Stimulated activated CD4-positive, alpha-beta T cell treated with anti-CD3 and anti-CD28 coated beads, Interleukin-1b, Interleukin-23, amount 100 ng/mL, for 4 hours (primary cell): ENCODE data around the gene KDM4B.

Experiments
- DNase-seq, 2 donors: peaks; one replicate each; pipeline ENCODE4 v3.0.0-alpha.2; 2020; ENCODE audit warnings: low read depth in 2 of 2

Gene KDM4B

DNA sequence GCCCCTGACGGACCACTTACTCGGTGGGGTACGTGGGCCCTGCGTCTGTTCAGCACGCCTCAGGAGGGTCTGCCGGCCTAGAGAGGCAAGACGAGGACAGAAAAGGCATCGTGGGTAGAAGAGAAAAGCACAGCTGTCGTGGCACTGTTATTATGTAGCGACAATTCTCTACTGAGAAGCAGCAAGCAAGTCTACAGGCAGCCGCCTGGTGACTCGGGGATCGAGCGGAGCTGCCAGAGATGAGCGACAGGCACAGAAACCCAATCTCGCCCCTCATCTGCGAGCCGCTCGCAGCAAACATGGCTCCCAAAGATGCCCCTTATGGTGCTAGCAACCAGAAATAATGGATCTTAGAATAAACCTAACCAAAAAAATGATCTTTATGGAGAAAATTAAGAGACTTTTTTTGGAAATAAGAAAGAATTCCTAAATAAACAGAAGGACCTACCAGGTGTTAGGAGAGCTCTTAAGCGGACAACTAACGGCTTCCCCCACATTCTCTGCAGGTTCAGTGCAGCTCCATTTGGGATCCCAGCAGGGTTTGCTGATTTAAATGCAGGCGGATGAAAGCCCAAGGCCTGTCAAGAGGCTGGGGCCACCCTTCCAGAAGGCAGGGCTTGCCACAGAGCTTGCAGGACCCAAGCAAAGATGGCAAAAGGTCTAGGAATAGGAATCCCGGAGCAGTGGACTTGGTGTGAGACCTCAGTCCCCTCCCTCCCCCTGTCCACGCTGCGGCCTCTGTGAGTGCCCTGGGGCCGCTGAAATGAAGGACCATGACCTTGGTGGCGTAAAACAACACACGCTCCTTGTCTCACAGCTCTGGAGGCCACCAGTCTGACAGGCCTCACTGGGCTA lies 152.6 kb downstream of the KDM4B start:
- DNase-seq = no peak

DNA sequence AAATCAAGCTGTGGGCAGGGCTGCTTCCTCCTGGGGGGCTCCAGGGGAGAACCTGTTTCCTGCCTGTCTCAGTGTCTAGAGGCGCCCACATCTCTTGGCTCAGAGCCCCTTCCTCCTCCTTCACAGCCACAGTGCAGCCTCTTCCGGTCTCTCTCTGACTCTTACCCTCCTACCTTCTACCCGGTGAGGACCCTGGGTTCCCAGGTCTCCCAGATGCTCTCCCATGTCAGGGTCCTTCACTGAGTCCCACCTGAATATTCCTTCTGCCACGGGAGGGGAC lies 153.1 kb downstream of the KDM4B start:
- DNase-seq = no peak

DNA sequence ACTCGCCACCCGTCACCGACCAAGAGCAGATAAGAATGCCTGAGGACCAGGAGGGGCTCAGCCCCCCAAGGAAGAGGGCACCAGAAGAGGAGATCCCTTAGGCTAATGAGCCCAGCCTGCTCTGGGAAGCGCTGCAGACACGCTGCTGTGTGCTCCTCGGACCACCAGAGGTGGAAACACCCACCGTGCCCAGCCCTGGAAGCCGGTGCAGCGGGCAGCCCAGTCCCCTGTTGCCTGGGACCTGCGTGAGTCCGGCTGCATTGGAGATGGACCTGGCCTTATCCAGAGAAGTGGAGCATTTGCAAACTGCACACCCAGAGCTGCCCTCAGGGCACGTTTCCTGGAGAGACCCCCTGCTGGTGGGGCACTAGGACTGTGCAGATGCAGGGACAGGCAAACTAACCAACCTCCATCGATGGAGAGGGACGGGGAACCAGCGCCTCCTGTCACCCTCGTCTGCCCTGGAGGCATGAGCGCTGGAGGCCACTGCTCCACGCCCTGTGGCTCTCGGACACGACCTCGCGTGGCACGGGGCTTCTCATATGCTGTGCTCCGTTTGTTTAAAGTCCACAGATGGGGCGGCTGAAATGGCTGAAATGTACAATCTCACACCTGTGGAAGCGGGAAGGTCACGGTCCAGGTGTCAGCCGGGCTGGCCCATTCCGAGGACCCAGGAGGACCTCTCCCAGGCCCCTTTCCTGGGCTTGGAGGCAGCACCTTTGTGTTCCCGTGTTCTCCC lies 153.9 kb downstream of the KDM4B start:
- no peak for DNase-seq

DNA sequence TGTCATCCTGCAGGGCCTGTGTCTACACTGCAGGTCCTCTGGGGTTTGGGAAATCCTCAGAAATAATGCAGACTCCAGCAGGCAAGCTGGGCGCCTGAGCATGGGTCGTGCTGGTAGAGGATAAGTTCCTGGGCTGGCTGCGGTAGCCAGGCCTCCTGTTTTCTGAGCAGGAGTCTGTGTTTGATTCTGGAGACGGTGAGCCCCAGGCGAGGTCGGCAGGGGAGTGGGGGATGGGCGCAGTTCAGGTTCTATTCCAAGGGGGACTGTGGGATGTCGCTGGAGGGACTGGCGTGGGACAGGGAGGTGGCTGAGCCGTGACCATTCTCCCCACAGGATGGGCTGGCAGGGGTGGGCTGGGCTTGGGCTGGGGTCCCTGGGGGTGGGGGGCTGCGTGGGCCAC lies 154.7 kb downstream of the KDM4B start:
- DNase-seq = no peak

DNA sequence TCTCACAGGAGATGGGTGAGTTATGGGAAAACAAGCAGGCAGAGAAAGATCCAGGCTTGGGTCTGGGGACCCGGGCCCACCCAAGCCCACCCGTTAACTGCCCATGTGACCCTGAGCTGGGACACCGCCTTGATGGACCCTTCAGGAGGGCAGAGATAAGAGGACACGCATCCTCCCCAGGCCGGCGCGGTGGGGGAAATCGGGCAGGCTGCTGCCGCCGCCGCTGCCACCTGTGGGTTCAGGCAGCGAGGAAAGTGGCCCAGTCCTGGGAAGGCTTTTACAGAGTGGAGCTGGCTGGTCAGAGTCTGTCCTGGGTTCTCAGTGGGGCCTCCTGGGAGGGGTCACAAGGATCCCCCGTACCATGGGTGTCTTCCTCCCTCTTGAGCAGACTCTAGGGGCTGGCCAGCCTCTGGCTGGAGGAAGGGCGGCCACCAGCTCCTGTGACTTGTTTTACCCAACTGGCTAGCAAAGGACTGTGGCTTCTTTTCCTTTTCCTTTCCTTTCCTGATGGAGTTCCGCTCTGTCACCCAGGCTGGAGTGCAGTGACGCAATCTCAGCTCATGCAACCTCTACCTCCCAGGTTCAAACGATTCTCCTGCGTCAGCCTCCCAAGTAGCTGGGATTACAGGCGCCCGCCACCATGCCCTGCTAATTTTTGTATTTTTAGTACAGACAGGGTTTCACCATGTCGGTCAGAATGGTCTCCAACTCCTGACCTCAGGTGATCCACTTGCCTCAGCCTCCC lies 155.4 kb downstream of the KDM4B start:
- DNase-seq = no peak

DNA sequence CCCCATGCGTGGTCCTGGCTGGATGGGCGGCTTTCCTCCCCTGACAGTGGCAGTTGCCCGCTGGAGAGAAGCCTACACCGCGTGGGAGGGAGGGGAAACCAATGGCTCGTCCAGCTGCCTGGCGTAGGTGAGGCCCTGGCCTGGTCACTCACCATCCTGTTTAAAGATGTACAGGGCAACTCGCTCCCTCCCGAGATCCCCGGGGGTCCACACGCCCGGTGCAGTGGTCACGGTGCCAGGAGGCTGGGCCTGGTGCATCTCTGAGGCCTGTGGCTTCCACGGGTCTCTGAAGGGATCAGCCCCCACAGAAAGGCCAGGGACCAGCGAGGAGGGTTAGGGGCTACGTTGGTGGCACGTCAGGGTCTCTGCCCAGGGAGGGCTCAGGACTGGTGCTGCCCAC lies 156.5 kb downstream of the KDM4B start:
- DNase-seq = no peak

DNA sequence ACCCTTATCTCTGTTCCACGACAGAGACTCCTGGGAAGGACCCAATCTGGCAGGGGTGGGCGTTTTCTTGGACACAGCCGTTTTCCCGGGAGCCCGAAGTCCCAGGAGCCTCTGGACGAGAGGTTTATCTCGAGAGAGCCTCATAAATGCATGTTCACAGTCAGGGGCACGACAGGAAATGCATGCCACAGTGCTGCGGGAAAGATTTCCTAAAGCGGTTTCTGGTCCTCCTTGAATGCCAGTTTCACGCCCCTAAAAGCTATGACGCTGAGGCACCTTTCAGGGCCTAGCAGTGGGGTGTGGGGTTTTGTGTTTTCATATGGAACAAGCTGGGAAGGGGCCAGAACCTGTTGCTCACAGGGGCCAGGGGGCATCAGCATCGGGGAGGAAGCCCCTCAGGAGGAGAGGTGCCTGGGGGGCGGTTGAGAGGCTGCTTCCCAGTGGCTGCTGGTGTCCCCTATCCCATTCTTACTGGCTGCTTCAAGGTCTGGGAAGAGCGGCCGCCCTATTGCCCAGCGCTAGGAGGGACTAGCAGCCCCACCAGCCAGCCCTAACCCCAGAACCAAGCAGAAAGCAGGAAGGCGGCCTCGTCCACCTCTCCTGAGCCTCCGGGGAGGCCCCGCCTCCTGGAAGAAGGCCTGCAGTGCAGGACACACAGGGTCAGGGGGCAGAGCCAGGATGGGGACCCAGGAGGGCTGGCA lies 157.0 kb downstream of the KDM4B start:
- no peak for DNase-seq

DNA sequence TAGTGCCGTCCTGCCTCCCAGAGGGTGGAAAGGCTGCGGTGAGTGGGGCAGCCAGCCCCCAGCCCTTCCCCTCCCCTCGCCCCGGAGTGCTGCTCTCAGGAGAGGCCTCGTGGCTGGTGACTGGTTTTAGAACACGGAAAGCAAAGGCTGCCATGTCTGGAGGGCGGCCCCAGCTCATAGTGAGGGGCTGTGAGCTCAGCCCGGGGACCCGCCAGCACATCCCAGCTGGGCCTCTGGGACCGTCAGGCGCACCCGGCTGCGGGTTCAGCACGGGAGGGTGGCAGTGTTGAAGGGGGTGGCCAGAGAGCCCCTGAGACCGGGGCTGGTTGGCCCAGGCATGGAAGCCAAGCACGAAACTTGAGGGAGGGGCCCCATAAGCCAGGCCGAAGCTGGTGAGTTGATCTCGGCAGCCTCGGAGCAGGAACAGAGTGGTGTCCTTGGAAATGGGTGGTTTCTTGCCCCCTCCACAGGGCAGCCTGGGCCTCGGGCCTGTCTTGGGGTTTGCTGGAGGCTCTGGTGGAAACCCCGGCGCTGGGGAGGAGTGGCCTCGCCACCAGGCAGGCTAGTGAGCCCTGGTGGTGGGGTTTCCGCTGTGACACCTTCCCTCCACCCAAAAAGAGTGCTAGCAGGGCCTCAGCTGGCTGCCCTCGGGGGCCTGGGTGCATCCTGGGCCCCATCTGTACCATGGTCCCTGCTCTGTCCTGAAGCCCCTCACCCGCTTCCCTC lies 157.7 kb downstream of the KDM4B start:
- DNase-seq = no peak

DNA sequence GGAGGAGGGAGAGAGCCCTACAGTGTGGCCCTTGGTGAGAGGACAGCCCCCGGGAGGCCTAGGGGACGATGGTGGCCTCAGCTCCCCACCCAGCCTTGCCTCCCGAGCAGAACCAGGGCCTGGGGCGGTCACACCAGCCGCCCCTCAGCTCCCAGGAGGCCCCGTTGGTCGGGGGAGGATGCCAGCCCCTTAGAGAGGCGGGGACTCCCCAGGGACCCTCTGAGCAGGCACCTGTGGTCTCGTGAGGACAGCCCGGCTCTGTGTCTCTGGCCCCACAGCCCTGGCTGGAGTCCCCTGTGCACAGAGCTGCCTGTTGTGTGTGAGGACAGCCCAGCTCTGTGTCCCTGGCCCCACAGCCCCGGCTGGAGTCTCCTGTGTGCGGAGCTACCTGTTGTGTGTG lies 158.8 kb downstream of the KDM4B start:
- DNase-seq = no peak

DNA sequence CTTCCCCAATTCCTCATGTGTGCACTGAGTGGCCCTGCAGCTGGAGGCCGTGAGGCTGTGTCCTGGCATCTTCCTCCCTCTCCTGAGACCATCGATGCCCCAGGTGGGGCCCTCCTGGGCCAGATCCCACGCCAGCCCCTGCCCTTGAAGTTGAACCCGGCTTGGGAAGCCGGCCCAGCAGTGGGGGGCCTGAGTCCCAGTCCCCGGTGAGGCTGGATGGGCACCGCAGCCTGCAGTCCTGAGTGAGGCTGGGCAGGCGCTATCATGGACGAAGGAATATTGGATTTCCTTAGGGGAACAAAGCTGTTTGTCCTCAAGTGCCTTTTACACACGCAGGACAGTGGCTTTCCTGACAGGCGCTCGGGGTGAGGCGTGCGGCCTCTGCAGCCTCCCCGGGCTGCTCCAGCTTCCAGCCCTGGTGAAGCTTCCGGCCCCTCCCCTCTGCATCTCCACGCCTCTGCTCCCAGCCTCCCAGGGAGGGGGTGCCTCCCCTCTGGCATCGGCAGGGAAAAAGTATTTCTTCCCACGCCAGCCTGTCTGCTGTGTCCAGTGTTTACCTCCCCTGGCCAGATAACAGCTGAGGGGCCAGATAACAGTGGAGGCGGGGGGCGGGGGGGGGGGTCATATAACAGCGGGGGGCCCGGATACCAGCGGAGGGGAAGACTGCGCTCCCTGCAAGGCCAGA lies 159.5 kb downstream of the KDM4B start:
- DNase-seq = no peak

DNA sequence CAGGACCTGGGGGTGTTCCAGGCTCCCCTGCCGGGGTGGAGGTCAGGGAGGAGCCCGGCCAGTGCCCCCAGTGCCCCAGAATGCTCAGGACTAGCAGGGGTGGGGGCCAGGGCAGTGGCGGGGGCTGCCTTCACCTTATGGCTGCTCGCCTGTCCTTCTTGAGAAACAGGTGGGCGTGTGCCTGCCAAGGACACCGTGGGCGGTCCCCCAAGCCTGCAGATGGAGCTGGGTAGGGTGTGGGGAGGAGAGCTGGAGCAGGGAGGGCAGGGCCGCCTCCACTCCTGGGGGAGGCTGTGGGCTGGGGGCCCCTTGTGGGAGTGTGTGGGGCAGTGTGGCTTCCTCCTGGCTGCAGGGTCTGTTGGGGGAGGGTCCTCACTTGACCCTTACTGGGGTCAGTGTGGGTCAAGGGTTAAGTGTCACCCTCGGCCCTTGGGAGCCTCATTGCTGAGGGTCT lies 160.1 kb downstream of the KDM4B start:
- no peak for DNase-seq

DNA sequence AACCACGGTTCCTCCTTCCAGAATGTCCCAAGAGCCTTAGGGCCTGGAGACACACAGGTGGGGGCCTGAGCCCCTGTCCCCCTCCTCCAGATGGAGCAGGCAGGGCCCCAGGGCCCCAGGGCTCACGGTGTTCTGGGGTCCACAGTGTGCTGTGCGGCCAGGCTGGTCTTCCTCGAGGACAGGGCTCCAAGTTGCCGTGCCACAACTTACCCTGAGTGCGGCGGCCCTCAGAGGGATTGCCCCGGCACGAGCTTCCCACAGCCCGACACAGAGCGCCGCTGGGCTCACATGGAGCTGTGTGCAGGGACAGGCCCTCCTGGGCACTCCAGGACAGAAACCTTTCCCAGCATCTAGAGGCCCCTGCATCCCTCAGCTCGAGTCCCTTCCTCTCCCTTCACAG lies 160.8 kb downstream of the KDM4B start:
- no peak for DNase-seq

DNA sequence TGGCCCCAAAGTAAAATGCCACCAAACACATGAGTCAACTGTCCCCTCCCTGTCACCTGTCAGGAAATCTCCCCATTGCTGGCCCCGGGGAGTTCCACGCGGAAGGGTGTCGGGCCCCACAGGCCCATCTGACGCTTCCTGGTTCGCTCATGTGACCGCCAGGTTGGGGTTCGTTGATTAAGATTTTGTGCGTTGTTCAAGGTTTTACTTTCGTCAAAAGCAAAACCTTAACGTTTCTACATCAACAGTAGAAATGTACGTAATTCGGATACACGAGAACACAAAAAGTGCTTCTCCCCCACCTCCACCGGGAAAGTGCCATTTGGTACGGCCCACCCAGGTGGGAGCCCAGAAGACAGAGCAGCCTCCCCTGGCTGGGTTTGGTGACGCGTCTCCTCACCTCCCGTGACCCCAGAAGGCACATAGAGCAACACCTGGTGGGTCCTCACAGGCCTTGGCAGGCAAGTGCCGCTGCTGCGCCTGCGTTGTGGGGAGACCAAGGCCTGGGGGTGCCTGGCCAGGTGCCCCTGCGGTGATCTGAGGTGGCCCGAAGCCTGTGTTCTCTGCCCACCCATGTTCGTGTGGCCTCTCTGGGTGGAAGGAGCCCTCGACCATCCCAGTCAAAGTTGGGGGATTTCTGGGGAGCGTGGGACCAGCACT lies 161.6 kb downstream of the KDM4B start:
- peak; percentile 19 to 48 for DNase-seq

DNA sequence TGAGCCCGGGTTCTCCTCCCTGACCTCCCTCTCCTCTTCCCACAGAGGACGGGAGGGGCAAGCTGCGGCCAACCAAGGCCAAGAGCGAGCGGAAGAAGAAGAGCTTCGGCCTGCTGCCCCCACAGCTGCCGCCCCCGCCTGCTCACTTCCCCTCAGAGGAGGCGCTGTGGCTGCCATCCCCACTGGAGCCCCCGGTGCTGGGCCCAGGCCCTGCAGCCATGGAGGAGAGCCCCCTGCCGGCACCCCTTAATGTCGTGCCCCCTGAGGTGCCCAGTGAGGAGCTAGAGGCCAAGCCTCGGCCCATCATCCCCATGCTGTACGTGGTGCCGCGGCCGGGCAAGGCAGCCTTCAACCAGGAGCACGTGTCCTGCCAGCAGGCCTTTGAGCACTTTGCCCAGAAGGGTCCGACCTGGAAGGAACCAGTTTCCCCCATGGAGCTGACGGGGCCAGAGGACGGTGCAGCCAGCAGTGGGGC lies 162.2 kb downstream of the KDM4B start:
- DNase-seq = no peak

DNA sequence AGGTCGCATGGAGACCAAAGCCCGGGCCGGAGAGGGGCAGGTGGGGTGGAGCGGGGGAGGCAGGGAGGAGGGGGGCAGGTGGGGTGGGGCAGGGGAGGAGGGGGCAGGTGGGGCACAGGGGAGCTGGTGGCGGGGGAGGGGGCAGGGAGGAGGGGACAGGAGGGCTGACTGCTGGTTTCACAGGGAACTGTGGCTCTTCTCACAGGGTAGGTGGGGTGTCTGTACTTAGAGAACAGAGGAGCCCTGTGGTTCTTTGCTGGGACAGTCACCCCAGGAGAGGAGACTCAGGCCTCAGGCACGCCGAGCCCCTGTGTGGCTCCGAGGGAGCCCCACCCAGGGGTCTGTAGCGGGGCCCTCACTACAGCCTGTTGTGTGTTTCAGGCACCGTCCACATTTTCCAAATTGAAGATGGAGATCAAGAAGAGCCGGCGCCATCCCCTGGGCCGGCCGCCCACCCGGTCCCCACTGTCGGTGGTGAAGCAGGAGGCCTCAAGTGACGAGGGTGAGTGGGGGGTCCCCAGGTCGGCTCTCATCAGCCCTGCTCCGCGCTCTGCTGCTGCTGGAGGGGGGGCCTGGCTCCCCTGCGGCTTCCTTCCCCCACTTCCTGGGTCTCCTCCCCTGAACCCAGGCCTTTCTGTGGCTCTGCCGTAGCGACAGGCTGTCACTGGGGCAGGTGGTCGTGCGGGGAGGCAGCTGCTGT lies 162.7 kb downstream of the KDM4B start:
- peak in 1 of 2 donors; percentile 25 for DNase-seq

DNA sequence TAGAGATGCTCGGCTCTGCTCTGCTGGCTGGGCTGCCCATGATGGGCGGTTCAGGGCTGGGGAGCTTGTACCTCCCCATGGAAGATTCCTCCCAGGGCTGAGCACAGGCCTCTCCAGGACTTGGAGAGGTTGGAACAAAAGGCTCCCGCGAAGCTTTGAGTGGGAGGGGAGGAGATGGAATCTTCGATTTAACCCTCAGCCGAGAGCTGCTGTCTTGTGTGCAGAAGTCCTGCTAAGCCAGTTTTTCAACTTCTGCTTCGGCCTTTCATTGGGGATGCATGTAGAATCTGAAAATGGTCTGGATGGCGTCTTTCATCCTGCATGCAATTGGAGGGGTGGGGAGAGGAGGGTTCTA lies 163.3 kb downstream of the KDM4B start:
- no peak for DNase-seq

DNA sequence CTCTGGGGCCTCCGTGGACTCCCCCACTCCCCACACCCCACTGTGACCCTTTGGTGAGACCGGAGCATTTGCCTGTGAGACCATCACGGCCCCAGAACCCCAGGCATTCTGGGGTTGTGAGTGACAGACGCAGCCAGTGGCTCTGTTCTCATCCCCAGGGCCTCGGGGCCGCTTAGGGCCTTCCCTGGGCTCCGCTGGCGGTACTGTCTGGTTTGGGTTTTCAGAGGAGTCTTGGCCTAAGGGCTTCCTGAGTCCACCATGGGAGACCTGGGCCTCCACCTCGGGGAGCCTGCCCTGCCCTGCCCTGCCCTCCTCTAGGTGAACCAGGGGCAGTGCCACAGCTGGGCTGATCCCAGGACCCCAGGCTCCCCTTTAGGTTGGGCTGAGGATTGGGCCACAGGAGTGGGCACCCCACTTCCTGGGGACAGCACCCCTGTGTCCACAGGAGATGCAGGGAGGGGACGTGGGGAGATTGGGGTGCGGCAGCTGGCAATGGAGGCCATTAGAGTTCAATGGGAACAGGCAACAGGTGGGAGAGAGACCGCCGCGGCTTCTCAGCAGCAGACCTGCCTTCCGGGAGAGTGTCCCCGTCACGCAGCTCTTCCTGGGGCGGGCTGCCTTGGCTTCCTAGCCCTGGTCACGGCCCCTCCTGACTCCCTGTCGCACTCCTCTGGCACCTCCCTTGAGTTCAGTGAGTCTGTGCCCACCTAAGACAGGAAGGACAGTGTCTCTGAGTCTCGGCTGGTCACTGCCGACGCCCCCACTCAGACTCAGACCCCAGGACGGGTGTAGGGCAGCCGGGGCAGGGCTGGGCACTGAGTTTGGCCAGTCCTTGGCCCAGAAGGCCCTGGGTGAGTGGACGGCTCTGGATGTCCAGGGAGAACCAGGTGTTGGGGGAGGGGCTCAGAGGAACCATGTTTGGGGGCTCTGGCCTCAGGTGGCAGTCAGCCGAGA lies 164.1 kb downstream of the KDM4B start:
- DNase-seq = no peak

DNA sequence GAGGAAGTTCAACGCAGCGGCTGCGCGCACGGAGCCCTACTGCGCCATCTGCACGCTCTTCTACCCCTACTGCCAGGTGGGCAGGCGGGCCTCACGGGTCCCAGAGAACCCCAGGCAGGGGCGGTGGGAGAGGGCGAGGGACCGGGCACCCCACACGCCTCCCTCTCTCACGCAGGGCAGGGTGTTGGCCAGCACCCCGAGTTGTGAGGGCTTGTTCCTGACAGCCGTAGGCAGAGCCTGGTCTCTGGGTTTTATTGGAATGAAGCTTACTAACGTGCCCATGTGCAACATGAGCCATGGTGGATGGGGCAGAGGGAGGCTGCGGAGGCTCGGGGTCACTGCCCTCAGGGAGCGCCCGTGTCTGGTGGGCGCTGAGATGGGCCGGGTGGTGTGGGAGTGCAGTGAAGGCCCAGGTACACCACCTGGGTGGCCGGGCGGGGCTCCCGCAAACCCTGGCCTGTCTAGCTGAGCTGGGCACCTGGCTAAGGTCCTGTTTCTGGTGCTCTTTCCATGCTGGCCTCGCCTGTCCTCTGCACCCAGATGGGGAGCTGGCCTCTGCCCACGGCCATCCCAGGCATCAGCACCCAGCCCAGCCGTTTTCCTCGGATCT lies 165.2 kb downstream of the KDM4B start:
- DNase-seq = no peak
